H1 (cell line): ENCODE results near the gene INPP4B.

Experiments used
- BRCA1 ChIP-seq: IDR thresholded peaks from 2 replicates; pipeline ENCODE4 v1.6.1; 2012; ENCODE audit warnings: low read depth, low read length, improper control_type of control experiment
- CBX5 ChIP-seq: fragments of 300-800, 300-1000 bp; sonication (generic); IDR thresholded peaks from 2 replicates; pipeline ENCODE4 v1.7.1; 2016; ENCODE audit warnings: antibody characterized with exemption, low read length, low read depth
- EGR1 ChIP-seq: IDR thresholded peaks from 2 replicates; pipeline ENCODE4 v1.6.1; 2011; ENCODE audit warnings: low read depth, low read length, borderline replicate concordance
- JUND ChIP-seq: IDR thresholded peaks from 2 replicates; pipeline ENCODE4 v1.6.1; 2011; ENCODE audit warnings: mild to moderate bottlenecking, improper control_type of control experiment, low read length
- KDM1A ChIP-seq: fragments of 200-600, 300-600 bp; sonication (generic); IDR thresholded peaks from 2 replicates; pipeline ENCODE4 v1.7.1; 2016; ENCODE audit warnings: mild to moderate bottlenecking, low read length, borderline replicate concordance
- MAFK ChIP-seq: IDR thresholded peaks from 2 replicates; pipeline ENCODE4 v1.6.1; 2012; ENCODE audit warnings: low read depth, mild to moderate bottlenecking, improper control_type of control experiment, low read length
- NRF1 ChIP-seq: IDR thresholded peaks from 2 replicates; pipeline ENCODE4 v1.6.1; 2011; ENCODE audit warnings: mild to moderate bottlenecking, low read depth, low read length, improper control_type of control experiment
- POLR2AphosphoS5 ChIP-seq: IDR thresholded peaks from 2 replicates; pipeline ENCODE4 v1.6.1; 2011; ENCODE audit warnings: low read depth, low read length
- RAD21 ChIP-seq, 2 experiments: IDR thresholded peaks in 1 of 2; conservative IDR thresholded peaks in 1 of 2; 2 replicates each; pipeline ENCODE4 v1.6.1; 2011; ENCODE audit warnings: low read depth in 2 of 2, low read length in 2 of 2, improper control_type of control experiment in 1 of 2, inconsistent platforms in 1 of 2, mild to moderate bottlenecking in 1 of 2, moderate library complexity in 1 of 2
- TF ChIP-seq, protein P1 (sequence below), 3 experiments: IDR thresholded peaks; 1 replicate in 2 of 3; 2 replicates in 1 of 3; pipeline versions ENCODE4 v1.5.1 to v1.6.1; 2011; ENCODE audit warnings: low read length in 3 of 3, mild to moderate bottlenecking in 3 of 3, inconsistent platforms in 2 of 3, low read depth in 1 of 3, moderate library complexity in 1 of 3; ENCODE audit not compliant: insufficient read depth in 1 of 3; ENCODE audit errors: control extremely low read depth in 1 of 3

DNA sequence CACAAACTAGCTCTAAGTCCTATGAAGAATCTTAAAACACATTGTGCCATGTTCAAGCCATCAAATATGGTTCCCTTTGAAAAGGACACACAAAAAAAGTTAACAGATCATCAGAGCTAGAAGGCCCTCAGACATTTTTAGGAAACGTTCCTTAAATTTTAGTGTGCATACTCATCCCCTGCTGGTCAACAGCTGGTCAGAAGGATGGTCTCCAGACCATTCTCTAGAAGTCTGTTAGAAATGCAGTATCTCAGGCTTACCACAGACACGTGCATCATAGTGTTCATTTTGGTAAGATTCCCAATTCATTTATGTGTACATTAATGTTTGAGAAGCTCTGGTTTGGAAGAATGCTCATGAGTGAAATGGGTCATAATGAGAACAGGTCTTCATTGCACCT, 523.1 kb downstream of the INPP4B start:
- TF ChIP-seq KDM1A = no peak
- TF ChIP-seq MAFK = no peak
- TF ChIP-seq, protein P1, sequence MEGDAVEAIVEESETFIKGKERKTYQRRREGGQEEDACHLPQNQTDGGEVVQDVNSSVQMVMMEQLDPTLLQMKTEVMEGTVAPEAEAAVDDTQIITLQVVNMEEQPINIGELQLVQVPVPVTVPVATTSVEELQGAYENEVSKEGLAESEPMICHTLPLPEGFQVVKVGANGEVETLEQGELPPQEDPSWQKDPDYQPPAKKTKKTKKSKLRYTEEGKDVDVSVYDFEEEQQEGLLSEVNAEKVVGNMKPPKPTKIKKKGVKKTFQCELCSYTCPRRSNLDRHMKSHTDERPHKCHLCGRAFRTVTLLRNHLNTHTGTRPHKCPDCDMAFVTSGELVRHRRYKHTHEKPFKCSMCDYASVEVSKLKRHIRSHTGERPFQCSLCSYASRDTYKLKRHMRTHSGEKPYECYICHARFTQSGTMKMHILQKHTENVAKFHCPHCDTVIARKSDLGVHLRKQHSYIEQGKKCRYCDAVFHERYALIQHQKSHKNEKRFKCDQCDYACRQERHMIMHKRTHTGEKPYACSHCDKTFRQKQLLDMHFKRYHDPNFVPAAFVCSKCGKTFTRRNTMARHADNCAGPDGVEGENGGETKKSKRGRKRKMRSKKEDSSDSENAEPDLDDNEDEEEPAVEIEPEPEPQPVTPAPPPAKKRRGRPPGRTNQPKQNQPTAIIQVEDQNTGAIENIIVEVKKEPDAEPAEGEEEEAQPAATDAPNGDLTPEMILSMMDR (IDR thresholded peaks at IDR 0.05; ENCODE audit: control extremely low read depth in 1 of 3, insufficient read depth in 1 of 3, low read depth in 1 of 3, low read length in 3 of 3) = no peak
- no peak for TF ChIP-seq BRCA1
- TF ChIP-seq JUND = no peak
- TF ChIP-seq RAD21 (IDR thresholded peaks at IDR 0.05 in 1 of 2, conservative IDR thresholded peaks at IDR 0.05 in 1 of 2; ENCODE audit: low read depth in 2 of 2, low read length in 2 of 2) = no peak
- TF ChIP-seq CBX5 = no peak
- TF ChIP-seq NRF1 = no peak
- TF ChIP-seq POLR2AphosphoS5 = no peak
- TF ChIP-seq EGR1 = no peak
